ENCODE results near the gene PEAK3.

DNA sequence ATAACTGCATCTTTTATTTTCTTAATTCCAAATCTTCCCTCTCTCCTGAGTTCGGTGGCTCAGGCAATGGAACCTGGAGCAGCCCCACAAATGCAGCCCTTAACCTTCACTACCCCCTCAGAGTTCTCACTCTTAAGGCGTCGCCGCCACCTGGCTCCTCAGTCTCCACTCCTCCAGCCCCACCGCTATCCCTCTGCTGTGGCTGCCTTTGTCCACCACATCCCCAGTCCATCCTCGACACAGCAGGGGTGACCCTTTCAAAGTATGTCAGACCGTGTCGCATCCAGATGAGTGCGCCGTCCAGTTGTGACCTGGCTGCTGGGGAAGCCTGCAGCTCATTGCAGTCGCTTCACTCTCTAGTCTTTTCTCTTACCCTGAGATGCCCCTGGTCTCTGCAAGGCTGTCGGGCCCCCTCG is 47.5 kb upstream of the PEAK3 start:
- TF ChIP-seq, protein P1, sequence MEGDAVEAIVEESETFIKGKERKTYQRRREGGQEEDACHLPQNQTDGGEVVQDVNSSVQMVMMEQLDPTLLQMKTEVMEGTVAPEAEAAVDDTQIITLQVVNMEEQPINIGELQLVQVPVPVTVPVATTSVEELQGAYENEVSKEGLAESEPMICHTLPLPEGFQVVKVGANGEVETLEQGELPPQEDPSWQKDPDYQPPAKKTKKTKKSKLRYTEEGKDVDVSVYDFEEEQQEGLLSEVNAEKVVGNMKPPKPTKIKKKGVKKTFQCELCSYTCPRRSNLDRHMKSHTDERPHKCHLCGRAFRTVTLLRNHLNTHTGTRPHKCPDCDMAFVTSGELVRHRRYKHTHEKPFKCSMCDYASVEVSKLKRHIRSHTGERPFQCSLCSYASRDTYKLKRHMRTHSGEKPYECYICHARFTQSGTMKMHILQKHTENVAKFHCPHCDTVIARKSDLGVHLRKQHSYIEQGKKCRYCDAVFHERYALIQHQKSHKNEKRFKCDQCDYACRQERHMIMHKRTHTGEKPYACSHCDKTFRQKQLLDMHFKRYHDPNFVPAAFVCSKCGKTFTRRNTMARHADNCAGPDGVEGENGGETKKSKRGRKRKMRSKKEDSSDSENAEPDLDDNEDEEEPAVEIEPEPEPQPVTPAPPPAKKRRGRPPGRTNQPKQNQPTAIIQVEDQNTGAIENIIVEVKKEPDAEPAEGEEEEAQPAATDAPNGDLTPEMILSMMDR (IDR thresholded peaks at IDR 0.05) = no peak
- no peak for TF ChIP-seq POLR2AphosphoS5 (IDR thresholded peaks at IDR 0.05)

All from breast epithelium (tissue), 3 donors.